ENCODE measurements around the gene RASSF7.
"Not testable (repeated sequence)": the region's sequence is repeated elsewhere in the genome, so short reads cannot be mapped to it uniquely, and the experiment has no call there.

Gene RASSF7, protein sequence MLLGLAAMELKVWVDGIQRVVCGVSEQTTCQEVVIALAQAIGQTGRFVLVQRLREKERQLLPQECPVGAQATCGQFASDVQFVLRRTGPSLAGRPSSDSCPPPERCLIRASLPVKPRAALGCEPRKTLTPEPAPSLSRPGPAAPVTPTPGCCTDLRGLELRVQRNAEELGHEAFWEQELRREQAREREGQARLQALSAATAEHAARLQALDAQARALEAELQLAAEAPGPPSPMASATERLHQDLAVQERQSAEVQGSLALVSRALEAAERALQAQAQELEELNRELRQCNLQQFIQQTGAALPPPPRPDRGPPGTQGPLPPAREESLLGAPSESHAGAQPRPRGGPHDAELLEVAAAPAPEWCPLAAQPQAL

DNA sequence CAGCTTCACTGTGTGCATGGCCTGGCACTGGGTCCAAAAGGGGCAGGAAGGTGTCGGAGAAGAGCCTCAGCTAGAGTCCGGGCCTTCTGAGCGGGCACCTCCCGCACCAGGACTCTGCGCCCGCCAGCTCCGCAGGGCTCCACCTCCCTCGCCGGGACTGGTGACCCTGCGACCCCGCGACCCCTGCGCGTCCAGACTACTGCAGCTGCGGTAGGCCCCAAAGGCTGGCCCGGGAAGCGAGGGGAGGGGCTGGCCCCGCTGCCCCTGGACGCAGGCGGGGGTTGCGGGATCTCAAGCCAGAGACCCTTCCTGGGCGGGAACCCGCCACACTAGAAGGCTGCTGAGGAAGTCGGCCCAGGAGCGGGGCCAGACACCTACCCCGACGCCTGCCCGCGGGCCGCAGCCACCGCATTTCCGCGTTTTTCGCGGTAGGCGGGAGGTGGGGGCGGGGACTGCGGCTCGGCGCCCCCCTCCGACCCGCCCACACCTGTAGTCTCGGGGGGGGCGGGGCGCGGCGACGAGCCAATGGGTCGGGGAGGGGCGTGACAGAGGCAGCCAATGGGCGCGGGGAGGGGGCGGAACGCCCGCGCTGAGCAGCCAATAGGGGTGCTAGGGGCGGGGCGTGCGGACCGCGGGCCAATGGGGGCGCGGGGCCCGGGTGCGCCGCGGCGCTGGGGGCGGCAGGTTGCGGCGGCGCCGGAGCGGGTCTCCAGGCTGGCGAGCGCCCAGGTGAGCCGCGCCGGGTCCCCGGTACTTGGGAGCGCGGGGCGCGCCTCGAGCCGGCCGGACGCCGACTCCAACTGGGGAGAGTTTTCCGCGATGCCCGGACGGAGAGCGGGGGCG is at the start of gene RASSF7, which contains the start of gene LMNTD2:
Gene RASSF7, plus strand, starts transcription at position 666 of the 843 bp plus-strand sequence. CDS start 799 bp downstream, outside the sequence.
Gene LMNTD2, minus strand, starts transcription at position 434 of the 843 bp plus-strand sequence. Its CDS starts 22 bp downstream, at position 412.
- DNase-seq (ENCODE audit: low read depth in 2 of 2) = peak; percentile 96

DNA sequence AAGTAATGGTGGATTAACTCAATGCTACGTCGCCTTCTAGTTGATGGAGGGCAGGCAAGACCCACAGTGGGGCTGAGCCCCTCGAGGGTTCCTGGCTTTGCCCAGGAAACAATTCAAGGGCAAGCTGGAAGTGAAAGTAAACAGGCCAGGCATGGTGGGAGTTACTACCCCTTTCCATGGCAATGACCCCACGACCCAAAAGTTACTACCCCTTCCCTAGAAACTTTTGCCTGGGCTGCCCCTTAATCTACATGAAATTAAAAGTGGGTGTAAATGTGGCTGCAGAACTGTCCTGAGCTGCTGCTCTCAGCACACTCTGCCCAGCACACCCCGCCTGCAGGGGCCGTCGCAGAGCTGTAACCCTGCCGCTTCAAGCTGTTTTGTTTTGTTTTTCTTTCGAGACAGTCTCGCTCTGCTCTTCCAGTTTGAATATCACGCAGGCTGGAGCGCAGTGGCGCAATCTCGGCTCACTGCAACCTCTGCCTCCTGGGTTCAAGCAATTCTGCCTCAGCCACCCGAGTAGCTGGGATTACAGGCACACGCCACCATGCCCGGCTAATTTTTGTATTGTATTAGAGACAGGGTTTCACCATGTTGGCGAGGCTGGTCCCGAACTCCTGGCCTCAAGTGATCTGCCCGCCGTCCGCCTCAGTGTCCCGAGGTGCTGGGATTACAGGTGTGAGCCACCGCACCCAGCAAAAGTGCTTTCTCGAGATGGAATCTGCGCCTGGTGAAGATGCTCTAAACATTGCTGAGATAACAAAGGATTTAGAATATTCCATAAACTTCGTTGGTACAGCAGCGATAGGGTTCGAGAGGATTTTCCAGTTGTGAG is 47.8 kb upstream of the RASSF7 start:
- no peak for DNase-seq (ENCODE audit: low read depth in 2 of 2)

DNA sequence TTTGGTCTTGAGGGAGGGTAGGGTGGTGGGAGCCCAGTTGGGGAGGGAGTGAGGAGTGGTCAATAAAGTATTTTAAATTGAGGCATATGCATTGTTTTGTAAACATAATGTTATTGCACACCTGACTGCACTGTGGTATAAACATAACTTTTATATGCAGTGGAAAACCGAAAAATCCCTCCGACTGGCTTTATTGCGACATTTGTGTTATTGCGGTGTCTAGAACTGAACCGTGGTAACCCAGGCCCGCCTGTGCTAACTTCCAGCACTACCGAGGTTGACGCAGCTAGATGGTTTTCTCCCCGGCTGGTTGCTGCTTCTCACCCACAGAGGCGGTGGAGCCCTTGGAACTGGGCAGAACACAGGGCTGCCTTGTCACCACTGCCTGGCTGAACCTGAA is 46.2 kb upstream of the RASSF7 start:
- no peak for DNase-seq (ENCODE audit: low read depth in 2 of 2)

DNA sequence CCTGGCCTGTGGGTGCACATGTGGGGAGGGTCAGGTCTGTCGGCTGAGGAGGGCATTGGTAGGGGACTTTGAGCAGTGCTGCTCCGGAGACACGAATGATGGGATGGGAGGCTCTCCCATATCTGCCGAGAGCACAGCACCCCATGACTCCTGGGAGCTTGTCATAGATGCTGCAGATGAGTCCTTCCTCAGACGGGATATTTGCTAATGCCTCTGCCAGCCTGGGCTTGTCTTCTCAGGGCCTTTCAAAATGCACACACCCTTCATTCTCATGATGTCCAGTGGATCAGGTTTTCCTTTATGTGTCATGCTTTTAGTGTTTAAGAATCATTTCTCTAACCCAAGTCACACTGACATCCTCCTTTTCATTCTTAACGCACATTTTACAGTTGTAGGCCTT is 45.6 kb upstream of the RASSF7 start:
- DNase-seq (ENCODE audit: low read depth in 2 of 2) = no peak

DNA sequence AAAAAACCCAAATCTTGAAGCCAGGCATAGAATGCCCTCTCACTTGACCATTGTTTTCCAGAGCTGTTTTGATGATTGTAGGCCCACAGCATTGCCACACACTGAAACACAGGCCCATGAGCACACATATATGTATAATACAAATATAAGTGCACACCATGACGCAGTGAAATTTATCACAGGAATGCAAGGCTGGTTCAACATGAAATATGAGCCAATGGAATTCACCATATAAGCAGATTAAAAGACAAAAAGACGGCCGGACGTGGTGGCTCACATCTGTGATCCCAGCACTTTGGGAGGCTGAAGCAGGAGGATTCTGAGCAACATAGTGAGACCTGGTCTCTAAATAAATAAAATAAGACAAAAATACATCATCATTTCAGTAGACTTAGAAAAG is 44.4 kb upstream of the RASSF7 start:
- no peak for DNase-seq (ENCODE audit: low read depth in 2 of 2)

GRCh38 chr11:516918-517685 is 43.7 kb upstream of the RASSF7 start:
- DNase-seq (ENCODE audit: low read depth in 2 of 2) = not testable (repeated sequence)

GRCh38 chr11:518463-519202 is 42.1 kb upstream of the RASSF7 start:
- DNase-seq (ENCODE audit: low read depth in 2 of 2) = peak; percentile 79 to 86

DNA sequence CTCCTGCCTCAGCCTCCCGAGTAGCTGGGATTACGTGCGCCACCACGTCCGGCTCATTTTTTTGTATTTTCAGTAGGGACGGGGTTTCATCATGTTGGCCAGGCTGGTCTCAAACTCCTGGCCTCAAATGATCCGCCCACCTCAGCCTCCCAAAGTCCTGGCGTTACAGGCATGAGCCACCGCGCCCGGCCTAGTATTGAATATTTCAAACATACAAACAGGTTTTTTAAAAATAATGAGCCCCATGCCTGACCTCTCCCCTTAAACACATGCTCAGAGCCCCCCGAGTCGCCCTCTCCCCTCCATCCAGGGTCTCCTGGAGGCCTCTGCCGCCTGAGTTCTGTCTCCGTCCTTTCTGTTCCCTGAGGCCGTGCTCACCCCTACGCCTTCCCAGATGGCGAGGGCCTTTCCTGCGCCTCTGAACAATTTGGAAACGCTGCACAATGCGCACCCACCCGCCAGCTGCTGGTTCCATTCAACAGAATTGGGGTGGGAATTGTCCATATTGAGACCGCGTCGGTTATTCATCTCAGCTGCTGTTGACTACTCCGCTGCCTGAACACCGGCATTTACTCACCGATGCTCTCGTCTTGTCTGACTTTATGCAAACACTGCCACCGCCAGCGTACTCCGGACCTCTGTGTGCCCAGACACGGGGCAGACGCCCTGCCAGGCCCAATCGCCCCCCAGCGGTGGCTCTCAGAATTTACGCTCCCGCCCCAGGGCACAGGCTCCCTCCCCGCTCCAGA is 40.2 kb upstream of the RASSF7 start:
- DNase-seq (ENCODE audit: low read depth in 2 of 2) = no peak

DNA sequence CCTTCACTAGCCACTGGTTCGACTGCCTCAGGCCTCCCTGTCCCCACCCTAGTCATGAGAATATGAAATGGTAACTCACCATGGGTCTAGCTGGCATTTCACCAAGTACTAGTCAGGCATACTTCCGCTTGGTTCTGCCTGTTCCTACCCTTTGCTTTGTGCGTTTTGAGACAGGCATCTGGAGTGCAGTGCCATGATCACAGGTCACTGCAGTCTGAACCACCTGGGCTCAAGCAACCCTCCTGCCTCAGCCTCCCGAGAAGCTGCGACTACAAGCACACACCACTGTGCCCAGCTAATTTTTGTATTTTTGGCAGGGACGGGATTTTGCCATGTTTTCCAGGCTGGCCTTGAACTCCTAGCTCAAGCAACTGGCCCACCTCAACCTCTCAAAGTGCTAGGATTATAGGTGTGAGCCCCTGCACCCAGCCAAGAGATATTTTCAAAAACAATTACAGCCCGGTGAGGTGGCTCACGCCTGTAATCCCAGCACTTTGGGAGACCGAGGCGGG is 39.5 kb upstream of the RASSF7 start:
- no peak for DNase-seq (ENCODE audit: low read depth in 2 of 2)

GRCh38 chr11:526192-526591 is 34.6 kb upstream of the RASSF7 start:
- DNase-seq (ENCODE audit: low read depth in 2 of 2) = no peak

- DNase-seq (ENCODE audit: low read depth in 2 of 2) = no peak
Observed at GRCh38 chr11:528166-528814, 32.5 kb upstream of the RASSF7 start.

GRCh38 chr11:528815-529727 is 31.7 kb upstream of the RASSF7 start:
- no peak for DNase-seq (ENCODE audit: low read depth in 2 of 2)

GRCh38 chr11:529728-530411 is 30.9 kb upstream of the RASSF7 start:
- no peak for DNase-seq (ENCODE audit: low read depth in 2 of 2)

DNA sequence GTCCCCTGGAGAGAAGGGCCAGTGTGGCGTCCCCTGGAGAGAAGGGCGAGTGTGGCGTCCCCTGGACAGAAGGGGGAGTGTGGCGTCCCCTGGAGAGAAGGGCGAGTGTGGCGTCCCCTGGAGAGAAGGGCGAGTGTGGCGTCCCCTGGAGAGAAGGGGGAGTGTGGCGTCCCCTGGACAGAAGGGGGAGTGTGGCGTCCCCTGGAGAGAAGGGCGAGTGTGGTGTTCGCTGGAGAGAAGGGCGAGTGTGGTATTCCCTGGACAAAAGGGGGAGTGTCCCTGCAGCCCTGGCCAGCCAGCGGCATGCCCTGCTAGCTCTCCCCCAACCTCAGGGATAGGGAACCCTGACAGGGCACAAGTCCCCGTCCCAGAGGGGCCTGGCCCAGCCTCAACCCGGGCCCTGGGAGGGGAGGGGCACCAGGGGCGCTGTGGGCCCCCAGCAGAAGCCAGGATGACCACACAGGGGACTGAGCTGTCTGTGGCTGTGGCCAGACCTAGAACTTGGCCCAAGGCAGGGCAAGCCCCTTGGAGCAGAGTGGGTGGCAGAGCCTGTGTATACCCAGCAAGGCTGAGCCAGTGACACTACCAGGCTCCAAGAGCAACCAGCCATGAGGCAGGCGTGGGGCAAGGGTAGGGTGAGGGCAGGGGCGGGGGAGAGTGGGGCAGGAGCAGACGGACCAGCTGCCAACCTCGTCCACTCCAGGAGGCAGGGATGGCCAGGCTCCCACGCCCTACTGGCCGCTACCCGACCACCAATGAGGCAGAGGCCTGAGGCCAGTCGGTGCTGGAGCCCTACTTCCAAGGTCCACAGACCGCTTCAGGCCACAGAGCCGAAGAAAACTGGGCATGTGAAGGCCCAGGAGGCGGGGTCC is 29.6 kb upstream of the RASSF7 start:
- DNase-seq (ENCODE audit: low read depth in 2 of 2) = no peak

- no peak for DNase-seq (ENCODE audit: low read depth in 2 of 2)
Observed at GRCh38 chr11:531919-532526, 28.7 kb upstream of the RASSF7 start.

GRCh38 chr11:532527-532985 is 28.2 kb upstream of the RASSF7 start:
- no peak for DNase-seq (ENCODE audit: low read depth in 2 of 2)
